Thoracic aorta (tissue), 2 donors: ENCODE data around the gene SPPL3. TPM values are rescaled to one million over a fixed set of nuclear protein-coding genes. Genes with fewer than 3 reads are reported as not detected.

Source experiments
- ATAC-seq: fragments of 150-250 bp; one replicate; pipeline ENCODE4 v1.8.0; 2017; ENCODE audit warnings: low read depth; ENCODE audit not compliant: insufficient number of reproducible peaks, low FRiP score
- DNase-seq: peaks from one replicate; pipeline ENCODE4 v3.0.0-alpha.2; 2020; ENCODE audit warnings: low spot score
- H3K27ac ChIP-seq, 2 donors: fragments of 200-600 bp; sonication (generic); 1 replicate in 1 of 2; 2 replicates in 1 of 2; pipeline ENCODE4 v1.5.1; 2016; ENCODE audit warnings: mild to moderate bottlenecking in 2 of 2, moderate library complexity in 2 of 2
- H3K27me3 ChIP-seq: fragments of 200-600 bp; sonication (generic); replicated peaks from 2 replicates; pipeline ENCODE4 v1.6.0; 2016; ENCODE audit warnings: mild to moderate bottlenecking; ENCODE audit not compliant: insufficient read depth
- H3K36me3 ChIP-seq: fragments of 200-600 bp; sonication (generic); one replicate; pipeline ENCODE4 v1.5.1; 2016
- H3K4me1 ChIP-seq, 2 donors: fragments of 200-600 bp; sonication (generic); 1 replicate in 1 of 2; 2 replicates in 1 of 2; pipeline versions ENCODE4 v1.5.1 to v1.6.0; 2016; ENCODE audit warnings: low read depth in 2 of 2, mild to moderate bottlenecking in 1 of 2; ENCODE audit not compliant: control insufficient read depth in 1 of 2
- H3K4me3 ChIP-seq: fragments of 200-600 bp; sonication (generic); 2 replicates; pipeline ENCODE4 v1.5.1; 2016; ENCODE audit warnings: mild to moderate bottlenecking
- H3K9me3 ChIP-seq: fragments of 200-600 bp; sonication (generic); 2 replicates; pipeline ENCODE4 v1.5.1; 2016
- CTCF ChIP-seq: fragments of 200-600 bp; sonication (generic); IDR thresholded peaks from one replicate; pipeline ENCODE4 v1.5.1; 2019; ENCODE audit warnings: antibody characterized with exemption
- total RNA-seq, 2 donors: library from RNA; depleted of rRNA; stranded (reverse); fragments of >200 nt; gene quantifications; one replicate each; pipeline versions ENCODE4 v1.1.0 to v1.2.3, GENCODE V29; 2016

SPPL3 gene
- total RNA-seq, 2 donors from 2014 or later, result 23.7 to 24.8 TPM

GRCh38 chr12:120821878-120822277 lies 82.3 kb downstream of the SPPL3 start:
- DNase-seq, result no peak
- ATAC-seq, result no peak
- no peak for TF ChIP-seq CTCF
- no peaks in the 10 kb centered on the region for H3K36me3 ChIP-seq
- H3K27ac ChIP-seq, result no peak overlapping the region
- peaks cover 0 to 2% of the 10 kb centered on the region in 2 donors for H3K4me1 ChIP-seq
- no peaks in the 10 kb centered on the region for H3K9me3 ChIP-seq
- H3K27me3 ChIP-seq, result no peaks in the 10 kb centered on the region
- H3K4me3 ChIP-seq, result no peak overlapping the region

- Histone ChIP-seq H3K9me3 (no peaks in the 10 kb centered on the region), H3K27me3 (no peaks in the 10 kb centered on the region), H3K4me3 (no peak overlapping the region), H3K36me3 (no peaks in the 10 kb centered on the region), H3K4me1 (no peaks in the 10 kb centered on the region), H3K27ac (no peak overlapping the region)
- ATAC-seq (no peak), DNase-seq (no peak)
- TF ChIP-seq CTCF, result no peak
These were observed 83.2 kb downstream of the SPPL3 start for GRCh38 chr12:120820884-120821510.

- Histone ChIP-seq H3K36me3 (no peaks in the 10 kb centered on the region), H3K27ac (no peak overlapping the region), H3K27me3 (no peaks in the 10 kb centered on the region), H3K4me3 (no peak overlapping the region), H3K9me3 (no peaks in the 10 kb centered on the region), H3K4me1 (peaks cover 4% of the 10 kb centered on the region in 2 donors)
- DNase-seq, result no peak
- TF ChIP-seq CTCF, result no peak
- no peak for ATAC-seq
These were observed 85.7 kb downstream of the SPPL3 start for GRCh38 chr12:120818416-120818815.

- no peak overlapping the region for H3K27ac ChIP-seq
- TF ChIP-seq CTCF, result no peak
- H3K4me1 ChIP-seq, result peaks cover 4% of the 10 kb centered on the region in 2 donors
These were observed 86.4 kb downstream of the SPPL3 start for GRCh38 chr12:120817559-120818330.

GRCh38 chr12:120816363-120816762 lies 87.8 kb downstream of the SPPL3 start:
- Histone ChIP-seq H3K4me3 (no peak overlapping the region), H3K9me3 (no peaks in the 10 kb centered on the region), H3K36me3 (no peaks in the 10 kb centered on the region), H3K27me3 (no peaks in the 10 kb centered on the region), H3K4me1 (peaks cover 4% of the 10 kb centered on the region in 2 donors), H3K27ac (no peak overlapping the region)
- TF ChIP-seq CTCF, result no peak
- ATAC-seq, result no peak
- DNase-seq, result no peak

More at GRCh38 chr12:120817559-120818330, 86.4 kb downstream of the SPPL3 start:
- H3K9me3 ChIP-seq, result no peaks in the 10 kb centered on the region
- H3K4me3 ChIP-seq, result no peak overlapping the region
- no peaks in the 10 kb centered on the region for H3K36me3 ChIP-seq
- ATAC-seq, result no peak
- no peak for DNase-seq
- H3K27me3 ChIP-seq, result no peaks in the 10 kb centered on the region
